Left lobe of liver (tissue), 2 donors: ENCODE results near the gene CRACR2A. TPM values are rescaled to one million over a fixed set of nuclear protein-coding genes. Genes with fewer than 3 reads are reported as not detected.

Experiments
- ATAC-seq: fragments of 200-7000 bp; cut with Tn5 transposase; one replicate; pipeline ENCODE4 v1.9.1; 2020; ENCODE audit warnings: mild to moderate bottlenecking, moderate library complexity
- DNase-seq: peaks from one replicate; pipeline ENCODE4 v3.0.0-alpha.2; 2020; ENCODE audit warnings: low spot score
- total RNA-seq: library from RNA; stranded (reverse); gene quantifications from one replicate; pipeline ENCODE4 v1.2.1, GENCODE V29; 2021
- donor health status: DM: no; HTN: no; CAD: no; lungs with moderate emphysema.
- donor health status: DM: no; HTN: yes; CAD: no.

Gene CRACR2A, protein sequence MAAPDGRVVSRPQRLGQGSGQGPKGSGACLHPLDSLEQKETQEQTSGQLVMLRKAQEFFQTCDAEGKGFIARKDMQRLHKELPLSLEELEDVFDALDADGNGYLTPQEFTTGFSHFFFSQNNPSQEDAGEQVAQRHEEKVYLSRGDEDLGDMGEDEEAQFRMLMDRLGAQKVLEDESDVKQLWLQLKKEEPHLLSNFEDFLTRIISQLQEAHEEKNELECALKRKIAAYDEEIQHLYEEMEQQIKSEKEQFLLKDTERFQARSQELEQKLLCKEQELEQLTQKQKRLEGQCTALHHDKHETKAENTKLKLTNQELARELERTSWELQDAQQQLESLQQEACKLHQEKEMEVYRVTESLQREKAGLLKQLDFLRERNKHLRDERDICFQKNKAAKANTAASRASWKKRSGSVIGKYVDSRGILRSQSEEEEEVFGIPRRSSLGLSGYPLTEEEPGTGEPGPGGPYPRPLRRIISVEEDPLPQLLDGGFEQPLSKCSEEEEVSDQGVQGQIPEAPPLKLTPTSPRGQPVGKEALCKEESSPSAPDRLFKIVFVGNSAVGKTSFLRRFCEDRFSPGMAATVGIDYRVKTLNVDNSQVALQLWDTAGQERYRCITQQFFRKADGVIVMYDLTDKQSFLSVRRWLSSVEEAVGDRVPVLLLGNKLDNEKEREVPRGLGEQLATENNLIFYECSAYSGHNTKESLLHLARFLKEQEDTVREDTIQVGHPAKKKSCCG
- total RNA-seq = 0.93 TPM

DNA sequence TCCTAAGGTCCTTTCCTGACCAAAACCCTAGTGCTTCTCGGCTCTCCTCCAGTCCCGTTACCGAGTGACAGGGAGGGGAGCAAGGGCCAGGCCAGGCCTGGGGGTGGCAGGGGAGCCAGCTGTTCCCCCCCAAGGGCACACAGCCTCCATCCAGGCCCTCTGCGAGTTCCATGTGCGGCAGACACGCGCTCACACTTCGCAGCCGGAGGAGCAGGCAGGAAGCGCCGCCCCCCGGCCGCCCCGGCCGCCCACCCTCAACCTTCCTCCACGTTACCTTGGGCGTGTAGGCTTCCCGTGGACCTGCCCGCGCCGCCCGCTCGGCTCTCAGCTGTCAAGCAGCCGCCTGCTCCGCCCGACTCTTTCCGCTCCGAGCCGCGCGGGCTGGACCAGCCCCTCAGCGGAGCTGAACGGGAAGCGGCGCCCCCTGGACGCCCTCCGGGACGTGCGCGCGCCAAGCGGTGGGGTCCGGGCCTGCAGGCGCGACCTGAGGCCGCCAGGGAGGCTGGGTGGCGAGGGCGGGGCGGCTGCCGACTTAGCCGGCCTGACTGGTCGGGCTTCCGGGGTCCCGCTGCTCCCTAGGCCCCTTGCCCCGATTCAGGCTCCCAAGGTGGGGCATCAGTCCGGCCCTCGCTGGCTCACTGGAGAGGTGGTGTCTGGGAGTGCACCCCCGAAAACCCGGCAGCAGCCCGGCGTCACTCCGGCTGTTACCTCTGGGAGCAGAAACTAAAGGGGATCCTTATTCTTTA, at the start of gene CRACR2A:
Gene CRACR2A (minus strand): TSS at position 369 of the 746 bp plus-strand sequence. CDS start 56,110 bp downstream, outside the sequence.
- DNase-seq = no peak
- peak; percentile 20 for ATAC-seq

DNA sequence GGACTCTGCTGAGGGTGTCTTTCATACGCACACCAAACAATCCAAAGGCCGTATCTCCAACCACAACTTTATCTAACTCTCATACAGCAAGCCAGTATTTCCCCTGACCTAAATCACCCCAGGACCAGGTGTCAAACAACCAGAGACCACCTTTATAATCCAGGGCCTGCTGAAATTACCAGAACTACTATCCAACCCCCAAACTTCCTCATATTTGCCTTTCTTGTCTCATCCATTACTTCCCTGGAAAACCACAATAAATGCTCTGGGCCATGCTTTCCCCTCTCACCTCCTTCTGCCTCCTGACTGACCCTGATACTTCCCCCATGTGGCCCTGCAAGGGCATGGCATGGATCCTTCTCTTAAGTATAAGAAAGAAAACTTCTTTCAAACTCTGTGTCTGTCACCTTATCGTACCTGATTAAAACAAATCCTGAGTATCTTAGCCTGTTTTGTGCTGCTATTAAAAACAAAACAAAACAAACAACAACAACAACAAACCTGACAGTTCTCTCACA, 44.7 kb upstream of the CRACR2A start:
- DNase-seq (no peak), ATAC-seq (peak; percentile 15)

DNA sequence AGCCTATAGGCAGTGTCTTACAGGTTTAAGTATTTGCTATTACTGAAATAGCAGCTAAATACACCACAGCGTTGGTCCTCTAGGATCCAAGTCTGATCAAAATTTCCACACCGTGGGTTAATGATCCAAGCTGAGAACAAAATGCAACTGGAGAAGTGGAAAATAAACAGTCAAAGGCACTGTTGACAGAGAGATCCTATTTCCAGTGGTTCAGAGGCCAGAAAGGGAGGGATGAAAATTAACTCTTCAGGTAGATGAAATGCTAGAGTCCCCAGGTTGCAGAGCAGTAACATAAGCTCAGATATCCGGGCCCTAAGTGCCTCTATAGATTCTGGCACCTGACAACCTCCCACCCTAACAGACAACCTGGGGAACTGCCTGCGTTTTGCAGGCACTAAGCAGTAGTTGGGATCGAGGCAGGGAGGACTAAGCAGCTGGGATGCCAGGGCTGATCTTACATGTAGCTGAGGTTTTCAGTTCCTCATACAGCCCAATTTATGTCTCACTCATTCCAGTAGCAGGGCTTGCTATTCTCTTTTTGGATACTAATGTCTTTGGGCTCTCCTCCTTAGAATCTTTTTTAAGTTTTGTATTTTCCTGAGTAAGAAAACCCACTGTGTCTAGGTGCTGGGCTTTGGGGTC, 42.7 kb upstream of the CRACR2A start:
- ATAC-seq (peak; percentile 69), DNase-seq (peak; percentile 54)

DNA sequence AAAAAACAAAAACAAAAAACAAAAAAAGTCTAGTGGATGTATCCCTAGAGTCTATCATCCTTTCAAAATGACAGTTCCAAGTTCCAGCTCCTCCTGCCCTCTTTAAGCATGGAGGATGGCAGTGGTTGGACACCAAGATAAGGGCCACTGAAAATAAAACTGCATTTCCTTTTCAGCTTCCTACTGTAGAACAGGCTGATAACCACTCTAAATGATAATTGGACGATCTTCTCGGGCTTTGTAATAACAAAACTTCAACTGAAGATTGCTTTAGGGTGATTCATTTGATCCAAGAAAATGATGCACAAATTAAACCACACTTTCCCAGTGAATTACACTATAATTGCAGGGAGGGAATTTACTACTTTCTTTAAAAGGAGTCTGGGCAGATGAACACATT, 42.2 kb upstream of the CRACR2A start:
- DNase-seq = no peak
- no peak for ATAC-seq

DNA sequence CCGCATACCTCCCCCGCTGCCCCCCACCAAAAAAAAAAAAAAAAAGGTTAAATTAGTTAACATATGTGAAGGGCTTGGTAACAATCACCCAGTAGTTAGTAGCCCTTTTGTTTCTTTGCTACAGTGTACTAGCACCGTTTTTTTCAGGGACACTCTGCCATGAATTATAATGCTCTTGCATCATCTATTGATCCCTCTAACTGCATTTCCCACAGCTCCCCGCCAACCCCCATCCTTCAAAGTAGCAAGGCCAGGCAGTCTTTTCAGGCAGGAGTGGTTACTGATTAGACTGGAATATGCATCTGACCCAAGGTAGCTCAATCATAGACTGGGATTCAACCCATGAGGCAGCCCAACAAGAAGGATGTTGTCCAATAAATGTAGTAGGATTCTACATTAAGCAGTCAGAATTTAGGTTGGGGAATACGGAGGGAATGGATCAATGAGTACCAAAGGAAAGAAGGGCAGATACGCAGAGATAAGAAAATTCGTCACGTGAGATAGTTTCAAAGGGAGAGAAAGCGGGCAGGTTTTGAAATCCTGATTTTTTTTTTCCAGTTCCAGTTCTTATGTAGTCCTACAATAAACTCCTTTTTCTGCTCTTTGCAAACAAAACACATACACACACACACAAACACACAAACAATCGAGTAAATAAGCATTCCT, 39.8 kb upstream of the CRACR2A start:
- ATAC-seq (peak; percentile 80), DNase-seq (peak; percentile 76)

DNA sequence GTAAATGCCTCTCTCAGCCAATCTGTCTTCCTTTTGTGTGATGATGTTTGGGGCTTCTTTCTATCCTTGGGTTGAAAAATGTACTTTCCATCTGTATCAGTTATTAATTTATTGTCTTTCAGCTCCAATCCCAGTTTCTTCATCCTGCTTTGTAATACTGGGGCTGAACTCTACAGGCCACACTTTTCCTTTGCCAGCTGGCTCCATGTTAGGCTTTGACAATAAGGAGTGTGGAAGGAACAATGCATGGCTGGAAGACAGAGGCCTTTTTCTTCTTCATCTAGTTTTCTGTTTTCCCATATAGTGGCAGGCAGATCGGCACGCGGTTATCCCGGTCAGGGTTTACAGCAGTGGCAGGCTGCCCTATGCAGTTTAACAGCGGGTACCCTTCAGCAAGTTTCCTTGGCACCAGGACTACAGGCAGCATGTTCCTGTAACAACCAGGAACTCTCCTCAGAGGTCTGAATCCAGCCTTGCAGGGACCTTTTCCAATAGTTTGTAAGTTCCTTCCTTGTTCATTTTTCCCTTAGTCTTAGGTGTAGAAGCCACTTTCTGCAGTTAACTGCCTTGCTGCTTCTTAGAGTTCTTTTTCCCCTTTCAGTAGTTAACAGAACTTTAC, 38.5 kb upstream of the CRACR2A start:
- DNase-seq = peak; percentile 55
- ATAC-seq = peak; percentile 53

DNA sequence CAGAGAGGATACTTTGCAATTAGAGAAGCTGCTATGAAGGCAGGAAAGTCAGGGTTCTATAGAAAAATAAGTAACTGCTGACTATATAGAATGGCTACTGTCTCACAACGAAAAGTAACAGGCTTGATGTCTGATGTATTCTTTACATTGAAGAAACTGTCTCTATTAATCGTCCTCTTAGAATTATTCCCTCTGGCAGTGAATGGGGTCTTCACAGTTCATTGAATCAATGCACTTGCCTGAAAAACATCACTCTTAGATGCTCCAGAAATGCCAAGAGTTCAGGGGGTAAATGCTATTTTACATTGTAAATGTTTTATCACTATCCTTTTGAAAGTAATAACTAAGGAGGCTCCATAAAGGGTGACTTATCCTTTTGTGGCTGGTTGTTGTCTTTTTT, 37.7 kb upstream of the CRACR2A start:
- ATAC-seq (no peak), DNase-seq (no peak)

DNA sequence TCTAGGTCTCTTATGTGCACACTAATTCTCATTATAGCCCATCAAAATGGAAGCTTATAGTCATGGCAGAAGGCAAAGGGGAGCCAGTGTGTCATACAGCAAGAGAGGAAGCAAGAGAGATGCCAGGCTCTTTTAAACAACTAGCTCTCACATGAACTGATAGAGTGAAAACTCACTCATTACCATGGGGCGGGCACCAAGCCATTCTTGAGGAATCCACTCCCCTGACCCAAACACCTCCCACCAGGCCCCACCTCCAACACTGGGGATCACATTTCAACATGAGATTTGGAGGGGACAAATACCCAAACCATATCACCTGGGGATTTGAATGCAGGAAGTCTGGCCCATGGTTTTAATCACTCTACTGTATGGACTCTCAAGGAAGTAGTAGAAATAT, 36.9 kb upstream of the CRACR2A start:
- ATAC-seq = no peak
- DNase-seq = no peak

DNA sequence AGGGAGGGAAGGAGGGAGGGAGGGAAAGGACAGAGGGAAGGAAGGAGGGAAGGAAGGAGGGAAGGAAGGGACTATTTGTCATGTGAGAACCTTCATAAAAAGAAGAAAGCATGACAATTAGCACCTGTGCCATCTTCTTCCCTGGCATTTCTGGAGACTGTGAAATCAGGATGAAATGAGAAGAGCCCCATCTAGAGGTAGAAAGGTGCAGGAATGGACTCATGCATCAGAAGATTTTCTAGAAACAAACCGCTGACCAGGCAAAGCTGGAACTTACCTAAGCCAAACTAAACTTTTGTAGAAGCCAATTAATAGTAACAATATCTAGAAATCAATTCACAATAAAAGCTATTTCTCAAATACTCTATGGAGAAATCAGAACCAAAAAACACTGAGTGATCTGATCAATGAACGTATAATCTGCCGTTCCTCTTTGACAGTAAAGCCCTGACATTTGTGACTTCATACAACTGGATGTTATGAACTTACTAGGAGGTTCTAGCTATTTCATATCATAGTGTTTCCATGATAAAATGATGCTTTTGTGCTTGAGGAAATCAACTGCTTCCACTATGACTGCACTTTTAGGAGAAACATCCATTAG, 24.4 kb upstream of the CRACR2A start:
- ATAC-seq = peak; percentile 96
- DNase-seq = no peak

DNA sequence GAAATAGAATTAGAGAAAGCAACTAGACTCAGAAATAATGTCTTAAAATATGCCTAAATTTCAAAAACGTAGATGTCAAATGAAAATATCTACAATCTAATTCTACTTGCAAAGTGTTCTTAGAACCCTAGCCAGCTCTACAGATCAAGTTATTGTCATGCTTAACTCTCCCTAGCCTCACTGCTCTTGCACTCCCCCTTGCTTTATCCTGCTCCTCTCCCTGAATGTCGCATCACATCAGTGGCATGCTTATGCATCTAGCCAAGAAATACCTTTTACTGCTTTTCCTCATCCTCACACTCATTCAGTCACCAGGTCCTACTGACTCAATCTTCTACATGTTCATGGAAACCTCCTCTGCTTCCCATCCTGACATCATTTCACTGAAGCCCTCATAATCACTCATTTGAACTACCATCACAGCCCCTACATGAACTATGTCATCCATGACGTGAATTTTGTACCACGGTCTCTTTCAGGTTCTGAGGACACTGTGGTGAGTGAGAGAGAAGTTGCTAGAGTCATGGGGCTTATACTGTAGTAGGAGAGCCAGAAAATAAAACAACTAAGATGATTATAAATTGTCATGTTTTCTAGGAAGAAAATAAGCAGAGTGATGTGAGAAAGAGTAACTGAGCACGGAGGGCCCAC, 22.6 kb upstream of the CRACR2A start:
- ATAC-seq = no peak

DNA sequence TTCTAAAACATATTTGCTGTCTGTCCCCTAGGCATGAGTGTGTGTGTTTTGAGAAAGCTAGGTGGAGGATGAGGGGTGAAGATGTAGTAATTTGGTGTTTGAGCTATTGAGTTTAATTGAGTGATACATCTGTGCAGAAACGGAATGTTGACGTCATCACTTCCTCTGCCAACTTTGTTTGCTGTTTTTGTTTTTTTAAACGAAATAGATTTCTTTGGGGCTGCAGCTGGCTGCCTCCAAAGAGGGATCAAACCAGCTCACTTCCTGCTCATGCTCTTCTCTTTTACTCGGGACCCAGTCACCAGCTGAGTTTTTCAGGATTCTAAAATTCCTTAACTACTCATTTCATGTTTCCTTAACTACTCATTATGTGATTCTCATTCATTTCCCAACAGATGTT, 19.5 kb upstream of the CRACR2A start:
- no peak for DNase-seq
- ATAC-seq = no peak

More for the DNA sequence above, 22.6 kb upstream of the CRACR2A start:
- DNase-seq = no peak

DNA sequence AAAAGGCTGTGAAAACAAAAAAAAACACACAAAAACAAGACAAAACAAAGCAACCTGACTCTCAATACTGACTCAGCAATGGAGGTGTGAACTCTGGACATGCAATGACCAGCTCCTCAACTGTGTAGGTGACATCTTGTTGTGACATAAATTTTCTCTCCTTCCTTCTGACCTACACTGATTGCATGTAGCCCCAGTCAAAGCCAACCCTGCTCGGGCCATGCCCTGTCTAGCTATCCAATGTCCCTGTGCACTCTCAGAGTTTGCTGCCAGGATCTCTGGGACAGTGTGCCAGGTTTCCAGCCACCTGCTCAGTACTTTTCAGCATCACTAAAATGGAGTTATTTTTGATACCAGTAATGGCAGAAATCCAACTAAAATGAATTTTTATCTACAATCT, 18.9 kb upstream of the CRACR2A start:
- ATAC-seq (peak; percentile 96), DNase-seq (peak; percentile 59)

DNA sequence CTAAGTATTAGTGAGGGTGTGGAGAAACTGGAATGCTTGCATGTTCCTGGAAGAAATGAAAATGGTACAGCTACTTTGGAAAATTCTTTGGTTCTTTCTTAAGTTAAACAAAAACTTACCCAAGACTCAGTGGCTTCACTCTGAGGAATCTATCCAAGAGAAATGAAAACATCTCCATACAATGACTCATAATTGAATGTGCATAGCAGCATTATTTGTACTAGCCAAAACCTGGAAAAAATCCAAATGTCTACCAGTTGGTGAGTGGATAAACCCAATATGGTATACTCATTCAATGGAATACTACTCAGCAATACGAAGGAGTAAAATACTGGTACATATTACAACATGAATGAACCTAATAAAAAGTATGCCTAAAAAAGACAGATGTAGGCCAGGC, 18.0 kb upstream of the CRACR2A start:
- DNase-seq (no peak), ATAC-seq (no peak)

DNA sequence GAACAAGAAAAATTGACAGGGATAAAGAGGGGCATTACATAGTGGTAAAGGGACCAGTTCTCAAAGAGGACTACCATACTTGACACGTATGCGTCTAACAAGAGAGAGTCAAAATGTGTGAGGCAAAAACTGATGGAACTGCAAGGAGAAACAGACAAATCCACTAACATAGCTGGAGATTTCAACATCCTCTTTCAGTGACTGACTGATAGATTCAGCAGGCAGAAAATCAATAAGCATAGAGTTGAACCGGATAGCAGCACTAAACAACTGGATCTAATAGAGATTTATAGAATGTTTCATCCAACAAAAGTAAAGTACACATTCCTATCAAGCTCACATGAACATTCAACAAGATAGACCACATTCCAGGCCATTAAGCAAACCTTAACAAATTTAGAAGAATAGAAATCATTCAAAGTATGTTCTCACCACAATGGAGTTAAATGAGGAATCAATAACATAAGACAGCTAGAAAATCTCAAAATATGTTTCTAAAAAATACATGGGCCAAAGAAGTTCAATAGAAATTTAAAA, 16.1 kb upstream of the CRACR2A start:
- DNase-seq = no peak
- ATAC-seq = peak; percentile 62

DNA sequence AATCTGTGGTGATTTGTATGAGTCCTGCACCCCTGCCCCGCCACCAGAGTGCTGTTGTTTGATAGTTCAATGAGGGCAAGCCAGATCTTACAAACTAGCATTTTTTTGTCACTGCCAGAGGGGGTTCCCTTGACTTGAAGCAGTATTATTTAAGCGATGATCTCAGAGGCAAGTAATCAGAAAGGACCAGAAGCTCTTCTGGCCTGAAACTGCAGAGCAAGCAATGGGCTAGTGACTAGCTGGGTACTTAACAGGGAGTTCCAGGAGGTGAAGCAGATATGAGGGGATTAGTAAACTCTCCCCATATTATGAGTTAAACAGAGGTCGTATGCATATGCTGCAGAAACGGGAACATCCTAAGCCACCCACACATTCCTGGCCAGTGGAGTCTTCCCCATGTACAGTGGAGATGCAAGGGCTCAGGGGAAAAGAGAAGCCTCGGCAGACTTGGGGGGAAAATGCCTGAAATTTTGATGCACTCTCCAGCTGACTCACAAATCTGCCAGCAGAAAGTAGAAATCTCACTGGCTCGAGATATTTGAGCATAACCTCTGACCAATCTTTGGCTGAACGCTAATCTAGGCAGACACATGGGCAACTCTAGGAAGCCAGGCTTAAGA, 8.3 kb upstream of the CRACR2A start:
- ATAC-seq = no peak
- no peak for DNase-seq

DNA sequence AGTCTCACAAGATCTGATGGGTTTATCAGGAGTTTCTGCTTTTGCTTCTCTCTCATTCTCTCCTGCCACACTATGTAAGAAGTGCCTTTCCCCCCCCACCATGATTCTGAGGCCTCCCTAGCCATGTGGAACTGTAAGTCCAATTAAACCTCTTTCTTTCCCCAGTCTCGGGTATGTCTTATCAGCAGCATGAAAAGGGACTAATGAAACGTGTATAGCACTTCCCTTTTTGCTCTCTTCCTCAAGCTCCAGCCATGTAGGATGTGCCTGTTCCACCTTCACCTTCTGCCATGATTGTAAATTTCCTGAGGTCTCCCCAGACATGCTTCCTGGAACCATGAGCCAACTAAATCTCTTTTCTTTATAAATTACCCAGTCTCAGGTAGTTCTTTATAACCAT, 7.0 kb upstream of the CRACR2A start:
- ATAC-seq = no peak
- DNase-seq = no peak

DNA sequence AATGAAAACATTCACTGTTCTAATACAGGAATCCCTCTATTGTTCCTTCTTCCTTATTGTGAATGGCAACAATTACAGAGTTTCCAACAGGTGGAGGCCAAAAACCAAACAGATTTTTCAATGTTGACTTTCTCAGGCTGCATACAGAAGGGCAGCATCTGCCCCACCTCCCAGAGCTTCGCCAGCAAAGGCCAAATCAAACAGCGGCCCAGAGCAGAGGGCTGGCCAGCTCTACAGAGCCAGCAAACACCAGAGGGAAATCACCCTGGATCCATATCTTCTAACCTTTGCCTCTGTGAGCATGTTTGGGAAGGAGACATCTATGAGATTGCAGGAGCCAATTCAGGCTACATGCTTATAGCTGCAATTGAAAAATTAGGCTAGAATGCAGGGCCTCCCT, 4.4 kb upstream of the CRACR2A start:
- ATAC-seq (peak; percentile 94), DNase-seq (peak; percentile 88)

DNA sequence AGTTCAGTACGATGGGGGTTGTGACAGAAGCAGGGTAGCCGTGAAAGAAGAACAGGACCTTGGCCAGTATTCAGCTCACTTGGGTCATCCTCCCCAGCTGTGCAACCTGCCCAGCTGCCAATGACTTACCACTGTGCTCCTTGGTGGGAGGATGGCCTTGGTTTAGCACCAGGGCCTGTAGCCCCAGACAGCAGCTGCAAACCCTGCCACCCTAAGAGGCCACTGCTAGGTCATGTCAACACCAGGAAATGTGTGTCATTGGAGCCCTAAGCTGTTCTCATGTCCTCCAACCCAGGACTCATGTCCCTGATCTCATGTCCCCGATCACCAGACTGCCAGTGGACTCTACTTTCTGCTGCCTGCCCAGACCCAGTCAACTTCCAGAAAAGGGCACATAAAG, 3.0 kb upstream of the CRACR2A start:
- peak; percentile 55 for ATAC-seq
- DNase-seq = peak; percentile 60
